Measurements from ENCODE around the gene KCNJ14.

DNA sequence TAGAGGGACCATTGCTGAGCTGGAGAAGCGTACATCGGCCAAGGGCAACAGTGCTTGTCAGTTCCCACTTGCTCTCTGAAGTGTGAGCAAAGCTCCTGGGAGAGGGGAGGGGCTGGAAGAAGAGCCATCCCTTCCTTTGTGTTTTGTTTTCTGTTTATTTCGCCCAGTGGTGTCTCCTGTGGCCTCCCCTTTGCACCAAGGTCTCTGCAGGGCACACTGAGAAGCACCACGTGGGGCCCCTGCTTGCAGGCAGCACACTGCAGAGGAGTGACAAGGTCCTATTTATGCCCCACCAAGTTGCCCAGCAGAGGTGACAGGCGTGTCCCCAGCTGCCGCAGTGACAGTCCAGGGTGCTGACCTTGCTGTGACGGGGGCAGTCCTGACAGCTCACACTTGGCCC, 38.0 kb upstream of the KCNJ14 start:
- TF ChIP-seq, protein P1, sequence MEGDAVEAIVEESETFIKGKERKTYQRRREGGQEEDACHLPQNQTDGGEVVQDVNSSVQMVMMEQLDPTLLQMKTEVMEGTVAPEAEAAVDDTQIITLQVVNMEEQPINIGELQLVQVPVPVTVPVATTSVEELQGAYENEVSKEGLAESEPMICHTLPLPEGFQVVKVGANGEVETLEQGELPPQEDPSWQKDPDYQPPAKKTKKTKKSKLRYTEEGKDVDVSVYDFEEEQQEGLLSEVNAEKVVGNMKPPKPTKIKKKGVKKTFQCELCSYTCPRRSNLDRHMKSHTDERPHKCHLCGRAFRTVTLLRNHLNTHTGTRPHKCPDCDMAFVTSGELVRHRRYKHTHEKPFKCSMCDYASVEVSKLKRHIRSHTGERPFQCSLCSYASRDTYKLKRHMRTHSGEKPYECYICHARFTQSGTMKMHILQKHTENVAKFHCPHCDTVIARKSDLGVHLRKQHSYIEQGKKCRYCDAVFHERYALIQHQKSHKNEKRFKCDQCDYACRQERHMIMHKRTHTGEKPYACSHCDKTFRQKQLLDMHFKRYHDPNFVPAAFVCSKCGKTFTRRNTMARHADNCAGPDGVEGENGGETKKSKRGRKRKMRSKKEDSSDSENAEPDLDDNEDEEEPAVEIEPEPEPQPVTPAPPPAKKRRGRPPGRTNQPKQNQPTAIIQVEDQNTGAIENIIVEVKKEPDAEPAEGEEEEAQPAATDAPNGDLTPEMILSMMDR (IDR thresholded peaks at IDR 0.05): no peak
- TF ChIP-seq POLR2AphosphoS5 (IDR thresholded peaks at IDR 0.05): no peak
